OCI-LY7 (cell line): ENCODE data around the gene C19orf25. TPM values are rescaled to one million over a fixed set of nuclear protein-coding genes. Genes with fewer than 3 reads are reported as not detected.

Experiments used
- BruUV-seq: library from RNA; stranded (reverse); fragments of 400-500 nt; replicated peaks from 2 replicates; lab custom pipeline; 2021; lab: Mats Ljungman, UMichigan
- CTCF ChIA-PET: fragments of 300-600 bp; sonication (Branson Sonifier 250); formaldehyde crosslinking; loops from one replicate; lab custom pipeline; 2022; ENCODE audit warnings: antibody characterized with exemption; ENCODE audit not compliant: unreplicated experiment; lab: Charles Lee
- POLR2A ChIA-PET: fragments of 300-600 bp; sonication (Branson Sonifier 250); formaldehyde crosslinking; loops from one replicate; lab custom pipeline; 2022; ENCODE audit warnings: antibody characterized with exemption; lab: Charles Lee
- DNase-seq: peaks from one replicate; pipeline ENCODE4 v3.0.0-alpha.2; 2015; ENCODE audit warnings: low spot score
- H2AFZ ChIP-seq: fragments of 200-600 bp; sonication (generic), shearing (Covaris generic); 2 replicates; pipeline ENCODE4 v1.6.1; 2014; ENCODE audit warnings: mild to moderate bottlenecking, antibody characterized with exemption, low read length, moderate library complexity
- H3K27ac ChIP-seq: fragments of 200-600 bp; sonication (generic); 2 replicates; pipeline ENCODE4 v1.5.1; 2014; ENCODE audit warnings: mixed run types, low read depth, mild to moderate bottlenecking, moderate library complexity, low read length, inconsistent platforms; ENCODE audit not compliant: poor library complexity, severe bottlenecking
- H3K36me3 ChIP-seq: fragments of 200-600 bp; sonication (generic); 2 replicates; pipeline ENCODE4 v1.6.1; 2014; ENCODE audit warnings: mild to moderate bottlenecking, antibody characterized with exemption, low read length, moderate library complexity, mixed read lengths; ENCODE audit not compliant: insufficient read depth
- H3K4me1 ChIP-seq: fragments of 200-600 bp; sonication (generic); 2 replicates; pipeline ENCODE4 v1.5.1; 2014; ENCODE audit warnings: mild to moderate bottlenecking, low read length; ENCODE audit not compliant: insufficient read depth, poor library complexity, severe bottlenecking
- H3K4me2 ChIP-seq: fragments of 200-600 bp; sonication (generic); 2 replicates; pipeline ENCODE4 v1.6.1; 2014; ENCODE audit warnings: mild to moderate bottlenecking, low read length
- H3K4me3 ChIP-seq: fragments of 200-600 bp; sonication (generic); 2 replicates; pipeline ENCODE4 v1.5.1; 2014; ENCODE audit warnings: mild to moderate bottlenecking, low read depth, low read length; ENCODE audit not compliant: poor library complexity, severe bottlenecking
- H3K79me2 ChIP-seq: fragments of 200-600 bp; sonication (generic); 2 replicates; pipeline ENCODE4 v1.6.1; 2016; ENCODE audit warnings: low read depth, mild to moderate bottlenecking, low read length, moderate library complexity, mixed read lengths; ENCODE audit not compliant: insufficient read depth
- H3K9me2 ChIP-seq: fragments of 200-600 bp; sonication (generic); 2 replicates; pipeline ENCODE4 v1.6.1; 2016; ENCODE audit warnings: mild to moderate bottlenecking, low read length, mixed read lengths; ENCODE audit not compliant: insufficient read depth
- H3K9me3 ChIP-seq: fragments of 200-600 bp; sonication (generic); 2 replicates; pipeline ENCODE4 v1.6.1; 2014; ENCODE audit warnings: mild to moderate bottlenecking, mixed run types, low read length, mixed read lengths
- H4K20me1 ChIP-seq: fragments of 200-600 bp; sonication (generic); 2 replicates; pipeline ENCODE4 v1.6.1; 2014; ENCODE audit warnings: mild to moderate bottlenecking, antibody characterized with exemption, low read length, moderate library complexity, mixed read lengths; ENCODE audit not compliant: insufficient read depth
- EZH2phosphoT487 ChIP-seq: fragments of 200-600 bp; sonication (generic); IDR thresholded peaks from 2 replicates; pipeline ENCODE4 v1.6.1; 2018; ENCODE audit warnings: low read depth, borderline replicate concordance, mild to moderate bottlenecking, mixed run types, antibody characterized with exemption, low read length, moderate library complexity, mixed read lengths
- intact Hi-C: fragments of 100-400 bp; cut with micrococcal nuclease; formaldehyde crosslinking; loops from one replicate; pipeline ENCODE4 v1.10.0; 2022; ENCODE audit not compliant: unreplicated experiment
- total RNA-seq, 2 experiments: library from RNA; depleted of rRNA in 1 of 2; stranded (reverse); fragments of >200 nt in 1 of 2; shearing (Covaris generic) in 1 of 2; gene quantifications; 2 replicates each; pipeline ENCODE4 v1.2.3, GENCODE V29; 2014 to 2022
- TF ChIP-seq, protein P1 (sequence below): fragments of 200-600 bp; sonication (generic); conservative IDR thresholded peaks from 2 replicates; pipeline ENCODE4 v1.5.1; 2014; ENCODE audit warnings: mild to moderate bottlenecking, antibody characterized with exemption, low read length, moderate library complexity, mixed read lengths

C19orf25 gene
- total RNA-seq, 2 experiments from 2014 or later: 45.6 to 58.6 TPM

DNA sequence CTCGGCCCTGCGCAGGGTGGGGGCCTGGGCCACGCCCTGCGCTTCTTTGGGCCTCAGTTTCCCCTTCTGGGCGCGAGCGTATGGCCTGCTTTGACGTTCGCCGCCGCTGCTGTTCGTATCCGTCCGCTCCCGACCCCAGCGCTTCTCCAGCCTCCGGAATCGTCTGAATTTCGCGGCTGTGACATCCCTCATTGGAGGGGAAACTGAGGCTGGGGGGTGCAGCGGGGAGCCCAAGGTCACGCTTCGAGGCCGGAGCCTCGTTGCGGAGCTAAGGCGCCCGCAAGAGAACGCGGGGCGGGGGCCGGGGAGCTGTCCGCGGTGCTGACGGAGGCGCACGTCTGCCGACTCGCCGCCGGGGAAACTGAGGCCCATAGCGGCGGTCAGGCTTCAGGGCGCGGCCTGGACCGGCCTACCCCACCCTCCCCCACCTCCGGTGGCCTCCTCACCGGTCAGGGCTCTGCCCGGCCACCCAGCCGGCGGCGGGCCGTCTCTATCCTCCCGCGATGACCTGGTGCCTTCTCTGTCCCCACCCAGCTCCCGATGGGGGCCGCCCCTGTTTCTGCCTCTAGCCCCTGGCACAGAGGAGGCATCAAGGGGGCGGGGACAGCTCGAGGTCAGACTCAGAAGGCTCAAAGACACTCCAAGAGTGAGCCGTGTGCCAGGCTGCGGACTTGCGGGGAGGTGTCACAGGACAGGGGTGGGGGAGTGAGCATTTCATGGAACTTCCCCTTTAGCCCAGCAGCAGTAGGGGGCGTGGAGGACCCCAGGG, 32.1 kb downstream of the C19orf25 start:
- Histone ChIP-seq H3K4me2 (no peak overlapping the region), H3K9me3 (no peaks in the 10 kb centered on the region), H3K9me2 (no peaks in the 10 kb centered on the region), H2AFZ (no peak overlapping the region), H3K36me3 (peaks cover 16% of the 10 kb centered on the region), H3K4me3 (no peak overlapping the region), H3K4me1 (peaks cover 31% of the 10 kb centered on the region), H3K27ac (no peak overlapping the region), H3K79me2 (no peaks in the 10 kb centered on the region), H4K20me1 (no peaks in the 10 kb centered on the region; the same call in 1 of the 2 replicates)
- ChIA-PET POLR2A (no interaction called here), CTCF (no interaction called here)
- intact Hi-C loops: no loop called here
- no TSS peak for BruUV-seq
- no peak for DNase-seq
- no peak for TF ChIP-seq EZH2phosphoT487
- TF ChIP-seq, protein P1, sequence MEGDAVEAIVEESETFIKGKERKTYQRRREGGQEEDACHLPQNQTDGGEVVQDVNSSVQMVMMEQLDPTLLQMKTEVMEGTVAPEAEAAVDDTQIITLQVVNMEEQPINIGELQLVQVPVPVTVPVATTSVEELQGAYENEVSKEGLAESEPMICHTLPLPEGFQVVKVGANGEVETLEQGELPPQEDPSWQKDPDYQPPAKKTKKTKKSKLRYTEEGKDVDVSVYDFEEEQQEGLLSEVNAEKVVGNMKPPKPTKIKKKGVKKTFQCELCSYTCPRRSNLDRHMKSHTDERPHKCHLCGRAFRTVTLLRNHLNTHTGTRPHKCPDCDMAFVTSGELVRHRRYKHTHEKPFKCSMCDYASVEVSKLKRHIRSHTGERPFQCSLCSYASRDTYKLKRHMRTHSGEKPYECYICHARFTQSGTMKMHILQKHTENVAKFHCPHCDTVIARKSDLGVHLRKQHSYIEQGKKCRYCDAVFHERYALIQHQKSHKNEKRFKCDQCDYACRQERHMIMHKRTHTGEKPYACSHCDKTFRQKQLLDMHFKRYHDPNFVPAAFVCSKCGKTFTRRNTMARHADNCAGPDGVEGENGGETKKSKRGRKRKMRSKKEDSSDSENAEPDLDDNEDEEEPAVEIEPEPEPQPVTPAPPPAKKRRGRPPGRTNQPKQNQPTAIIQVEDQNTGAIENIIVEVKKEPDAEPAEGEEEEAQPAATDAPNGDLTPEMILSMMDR: no peak

DNA sequence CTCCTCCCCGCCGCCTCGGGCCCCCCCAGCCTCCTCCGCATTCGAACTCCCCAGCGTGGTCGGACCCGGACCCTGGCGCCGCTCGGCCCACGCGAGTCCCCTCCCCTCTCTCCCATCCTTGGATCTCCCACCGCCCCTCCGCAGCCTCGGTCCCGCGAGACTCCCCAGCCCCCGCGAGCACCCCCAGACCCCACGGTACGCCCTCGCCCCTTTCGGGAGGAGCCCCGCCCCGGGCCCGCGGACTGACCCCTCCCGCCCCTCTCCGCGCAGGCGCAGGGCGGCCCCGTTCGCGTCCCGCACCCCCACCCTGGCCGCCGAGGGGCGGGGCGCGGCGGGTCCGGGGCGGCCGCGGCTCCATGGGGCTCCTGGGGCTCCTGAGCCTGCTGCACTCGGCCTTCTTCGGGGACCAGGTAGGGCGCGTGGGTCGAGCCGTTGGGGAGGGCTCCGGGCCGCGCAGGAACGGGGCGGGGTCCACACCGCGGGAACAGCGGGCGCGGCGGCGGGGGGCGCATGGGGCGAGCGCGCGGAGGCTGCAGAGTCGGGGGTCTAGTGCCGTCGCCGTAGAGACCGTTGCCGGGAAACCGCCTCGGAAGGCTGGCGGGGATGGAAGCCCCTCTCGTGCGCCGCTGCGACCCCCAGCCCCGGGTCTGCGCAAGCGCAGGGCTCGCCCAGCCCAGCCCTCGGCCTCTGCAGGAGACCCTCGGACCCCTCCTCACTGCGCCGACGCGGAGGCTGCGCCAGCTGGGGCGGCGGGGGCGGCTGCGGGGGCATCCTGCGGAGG, 32.9 kb downstream of the C19orf25 start:
- Histone ChIP-seq H3K9me2 (no peaks in the 10 kb centered on the region), H3K4me3 (no peak overlapping the region), H3K27ac (no peak overlapping the region), H3K79me2 (peaks cover 5% of the 10 kb centered on the region; the same call in 1 of the 2 replicates), H3K4me2 (no peak overlapping the region), H4K20me1 (peaks cover 5% of the 10 kb centered on the region; the same call in 1 of the 2 replicates), H3K36me3 (peaks cover 23% of the 10 kb centered on the region), H3K4me1 (peaks cover 31% of the 10 kb centered on the region), H3K9me3 (no peaks in the 10 kb centered on the region), H2AFZ (no peak overlapping the region)
- BruUV-seq: no TSS peak
- no peak for DNase-seq
- no peak for TF ChIP-seq EZH2phosphoT487
- TF ChIP-seq, protein P1: no peak
- ChIA-PET POLR2A (no interaction called here), CTCF (no interaction called here)
- intact Hi-C loops: loop anchor here (2.0 kb wide), 1 partner anchor 33 kb away; the partner anchor contains the start of gene C19orf25
